Ovary (tissue), 9 donors: Measurements from ENCODE around the gene GABRG3. TPM values are rescaled to one million over a fixed set of nuclear protein-coding genes. Genes with fewer than 3 reads are reported as not detected.
"Not testable (repeated sequence)": the region's sequence is repeated elsewhere in the genome, so short reads cannot be mapped to it uniquely, and the experiment has no call there.

Experiments
- DNase-seq, 5 donors: peaks; one replicate each; pipeline ENCODE4 v3.0.0-alpha.2; 2019 to 2020
- H3K27ac ChIP-seq, 2 donors: fragments of 200-600 bp; one replicate each; pipeline versions ENCODE4 v1.5.1 to v1.8.0; 2019 to 2022
- H3K27me3 ChIP-seq: fragments of 200-600 bp; one replicate; pipeline ENCODE4 v1.8.0; 2022
- H3K36me3 ChIP-seq: fragments of 200-600 bp; sonication (generic); one replicate; pipeline ENCODE4 v1.5.1; 2019
- H3K4me1 ChIP-seq: one replicate; pipeline ENCODE4 v1.8.1; 2013; ENCODE audit warnings: mild to moderate bottlenecking, moderate library complexity; ENCODE audit not compliant: insufficient read depth
- H3K4me3 ChIP-seq: fragments of 200-600 bp; sonication (generic); one replicate; pipeline ENCODE4 v1.5.1; 2017
- H3K9me3 ChIP-seq, 2 donors: fragments of 200-600 bp in 1 of 2; sonication (generic) in 1 of 2; one replicate each; pipeline versions ENCODE4 v1.5.1 to v1.8.1; 2013 to 2019; ENCODE audit warnings: mild to moderate bottlenecking in 1 of 2, moderate library complexity in 1 of 2
- CTCF ChIP-seq, 3 donors: fragments of 450-650 bp in 2 of 3; fragments of 200-600 bp in 1 of 3; IDR thresholded peaks; one replicate each; pipeline versions ENCODE4 v1.5.1 to v1.8.0; 2016 to 2022; ENCODE audit warnings: antibody characterized with exemption in 3 of 3, mild to moderate bottlenecking in 1 of 3
- EP300 ChIP-seq: sonication (generic); formaldehyde crosslinking; IDR thresholded peaks from one replicate; pipeline ENCODE4 v1.6.1; 2017; ENCODE audit warnings: antibody characterized with exemption
- POLR2A ChIP-seq: fragments of 450-650 bp; IDR thresholded peaks from one replicate; pipeline ENCODE4 v1.6.1; 2017; ENCODE audit warnings: antibody characterized with exemption, mild to moderate bottlenecking, moderate library complexity
- WGBS, 3 donors: extraction: QIAGEN DNeasy Blood & Tissue Kit in 1 of 3; methylation state at CpG; one replicate each; pipeline versions ENCODE4 v1.1.5 to v1.1.7; 2013 to 2017; 5-methylcytosine and 5-hydroxymethylcytosine counted together
- intact Hi-C, 4 donors: fragments of 100-400 bp; cut with DNase I; formaldehyde crosslinking; loops; one replicate each; pipeline versions ENCODE4 v1.11.0 to v1.15.1; 2022 to 2023
- polyA plus RNA-seq, 2 donors: library from polyadenylated mRNA; stranded (reverse); fragments of 200-250 nt in 1 of 2; fragments of 350-450 nt in 1 of 2; fragmentation: Illumina TruSeq in 1 of 2; extraction: RNeasy Lipid Tissue Mini Kit (QIAGEN cat#74804) in 1 of 2; gene quantifications; one replicate each; pipeline ENCODE4 v1.2.3, GENCODE V29; 2013 to 2014
- total RNA-seq, 7 donors: library from RNA; depleted of rRNA in 2 of 7; stranded (reverse); fragments of >200 nt in 2 of 7; fragmentation: NEBNext Ultra II Directional in 3 of 7; extraction: Animal tissue kit (Norgen Biotek cat#: 25700) in 3 of 7; gene quantifications; one replicate each; pipeline versions ENCODE4 v1.1.0 to v1.2.4, GENCODE V29; 2016 to 2023
- donor health status: DM: no; HTN: no; CAD: no; lungs with moderate emphysema.
- donor health status: DM: no; HTN: no; CAD: no.
- donor health status: Bipolar disorder and iron deficiency.
- donor health status: DM: yes; HTN: yes; CAD: no.
- donor health status: DM: no; HTN: no; CAD: no.
- donor health status: DM: yes; HTN: yes; CAD: no.

GABRG3 gene
- total and polyA plus RNA-seq, 9 donors, result 0.01 to 0.18 (median 0.13) TPM; not detected in 6

DNA sequence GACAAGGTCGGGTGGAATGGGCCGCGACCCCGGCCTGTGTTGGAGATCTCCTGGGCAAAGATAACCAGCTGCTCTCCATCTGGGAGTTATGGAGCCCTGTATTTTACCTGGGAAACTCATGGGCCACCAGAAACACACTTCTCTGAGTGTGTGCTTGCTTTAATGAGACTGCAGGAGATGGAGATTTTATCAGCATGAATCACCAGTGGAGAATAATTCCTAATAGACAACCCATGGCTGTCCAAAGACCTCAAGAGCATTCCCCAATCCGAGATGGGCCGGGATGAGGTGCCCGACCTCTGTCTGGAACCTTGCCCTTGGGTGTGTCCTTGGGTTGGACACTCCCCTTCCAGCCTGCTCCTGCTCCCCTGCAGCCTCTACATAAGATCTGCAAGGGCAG lies 389.3 kb downstream of the GABRG3 start:
- H3K9me3 ChIP-seq, result no peaks in the 10 kb centered on the region
- TF ChIP-seq EP300 (no peak), CTCF (IDR thresholded peaks at IDR 0.05) (no peak), POLR2A (no peak)
- no peaks in the 10 kb centered on the region for H3K27me3 ChIP-seq
- no peak for DNase-seq
- 68 to 80% (median 70%) methylated on average over 7 of the region's 7 CpGs for WGBS, 3 donors
- H3K27ac ChIP-seq, result no peak overlapping the region
- H3K36me3 ChIP-seq, result no peaks in the 10 kb centered on the region
- H3K4me3 ChIP-seq, result no peak overlapping the region
- intact Hi-C loops, result no loop called here
- H3K4me1 ChIP-seq, result no peaks in the 10 kb centered on the region

- no peak overlapping the region for H3K27ac ChIP-seq
- TF ChIP-seq POLR2A (no peak), CTCF (IDR thresholded peaks at IDR 0.05) (no peak), EP300 (no peak)
- WGBS, 3 donors, result 63 to 66% (median 63%) methylated on average over 5 of the region's 5 CpGs
- H3K27me3 ChIP-seq, result no peaks in the 10 kb centered on the region
- DNase-seq, result no peak
- H3K9me3 ChIP-seq, result no peaks in the 10 kb centered on the region
- intact Hi-C loops, result no loop called here
- no peaks in the 10 kb centered on the region for H3K4me1 ChIP-seq
- no peaks in the 10 kb centered on the region for H3K36me3 ChIP-seq
- H3K4me3 ChIP-seq, result no peak overlapping the region
Observed at GRCh38 chr15:27361438-27361837, 390.5 kb downstream of the GABRG3 start.

DNA sequence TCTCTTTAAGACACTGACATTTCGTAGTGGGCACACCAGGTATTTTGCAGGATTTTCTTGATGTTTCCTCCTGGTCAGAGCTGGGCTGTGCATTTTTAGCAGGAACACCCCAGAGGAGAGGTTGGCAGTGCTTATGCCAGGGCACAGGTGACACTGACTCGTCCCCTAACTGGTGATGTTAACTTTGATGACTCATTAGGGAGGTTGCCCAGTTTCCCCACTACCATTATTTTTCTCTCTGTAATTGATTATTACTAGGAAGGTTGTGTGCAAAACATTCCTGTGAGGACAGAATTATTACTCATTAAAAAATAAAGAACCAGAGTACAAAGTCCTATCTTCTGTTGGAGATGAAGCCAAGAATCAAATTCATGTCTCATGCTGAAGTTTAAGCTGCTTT lies 394.5 kb downstream of the GABRG3 start:
- TF ChIP-seq EP300 (no peak), CTCF (IDR thresholded peaks at IDR 0.05) (no peak), POLR2A (no peak)
- intact Hi-C loops, result no loop called here
- H3K9me3 ChIP-seq, result no peaks in the 10 kb centered on the region
- H3K4me1 ChIP-seq, result no peaks in the 10 kb centered on the region
- H3K27ac ChIP-seq, result no peak overlapping the region
- no peak overlapping the region for H3K4me3 ChIP-seq
- H3K36me3 ChIP-seq, result no peaks in the 10 kb centered on the region
- no peak for DNase-seq
- WGBS, 3 donors, result 65 to 71% (median 71%) methylated on average over 2 of the region's 2 CpGs
- no peaks in the 10 kb centered on the region for H3K27me3 ChIP-seq

DNA sequence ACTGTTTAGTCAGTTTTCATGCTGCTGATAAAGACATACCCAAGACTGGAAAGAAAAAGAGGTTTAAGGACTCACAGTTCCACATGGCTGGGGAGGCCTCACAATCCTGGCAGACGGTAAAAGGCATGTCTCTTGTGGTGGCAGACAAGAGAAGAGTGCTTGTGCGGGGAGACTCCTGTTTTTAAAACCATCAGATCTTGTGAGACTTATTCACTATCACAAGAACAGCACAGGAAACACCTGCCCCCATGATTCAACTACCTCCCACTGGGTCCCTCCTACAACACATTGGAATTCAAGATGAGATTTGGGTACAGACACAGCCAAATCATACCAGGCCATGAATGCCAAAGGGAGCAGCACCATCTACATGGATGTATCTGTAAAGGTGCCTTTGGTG lies 406.4 kb downstream of the GABRG3 start:
- DNase-seq, H3K27ac ChIP-seq, H3K27me3 ChIP-seq, H3K36me3 ChIP-seq, intact Hi-C loops, H3K4me1 ChIP-seq, H3K4me3 ChIP-seq, H3K9me3 ChIP-seq: not testable (repeated sequence)
- WGBS, 3 donors, result 71 to 91% (median 78%) methylated on average over 2 of the region's 2 CpGs

GRCh38 chr15:27382361-27383025 lies 411.5 kb downstream of the GABRG3 start:
- Histone ChIP-seq H3K27me3 (no peaks in the 10 kb centered on the region), H3K4me1 (no peaks in the 10 kb centered on the region), H3K36me3 (no peaks in the 10 kb centered on the region), H3K27ac (no peak overlapping the region), H3K9me3 (no peaks in the 10 kb centered on the region), H3K4me3 (no peak overlapping the region)
- intact Hi-C loops, result no loop called here
- TF ChIP-seq POLR2A (no peak), EP300 (no peak), CTCF (IDR thresholded peaks at IDR 0.05) (no peak)
- no peak for DNase-seq
- WGBS, 3 donors, result 7 to 11% (median 11%) methylated on average over 8 of the region's 8 CpGs
